ENCODE results near the gene SLC7A1. TPM values are rescaled to one million over a fixed set of nuclear protein-coding genes. Genes with fewer than 3 reads are reported as not detected.

Gene SLC7A1
- total RNA-seq, 3 donors from 2014 or later = 23.8 to 36.0 (median 28.0) TPM

DNA sequence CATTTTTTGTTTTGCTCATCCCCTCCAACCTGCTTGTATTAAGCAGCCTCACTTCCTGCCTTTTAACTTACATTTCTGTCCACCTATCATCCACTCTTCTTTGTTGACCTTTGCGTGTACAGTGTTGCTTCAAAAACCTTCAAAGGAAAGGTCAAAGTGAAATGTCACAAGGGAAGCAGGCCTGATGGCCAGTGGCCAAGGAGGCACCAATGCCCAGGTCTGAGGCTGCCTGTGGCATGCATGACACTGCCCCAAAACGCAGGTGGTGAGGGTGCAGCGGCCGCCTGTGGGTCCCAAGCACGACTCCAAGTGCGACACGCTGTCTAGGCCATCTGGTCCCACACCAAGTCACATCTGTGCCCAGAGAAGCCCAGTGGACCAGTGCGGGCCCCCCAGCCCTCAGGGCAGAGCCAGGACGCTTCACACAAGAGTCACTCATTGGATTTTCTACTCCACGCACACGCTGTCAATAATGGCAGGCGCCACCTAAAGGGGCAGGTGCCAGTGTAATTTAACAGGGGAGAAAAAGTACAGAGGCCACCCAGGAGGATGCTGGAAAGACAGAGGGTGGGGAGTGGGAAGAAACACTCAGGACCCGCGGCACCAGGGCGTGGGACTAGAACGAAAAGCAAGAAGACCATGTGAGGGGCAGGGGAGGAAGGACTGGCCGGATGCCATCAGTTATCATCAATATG is 23.5 kb downstream of the SLC7A1 start:
- H3K4me3 ChIP-seq = no peak overlapping the region
- ATAC-seq = no peak
- TF ChIP-seq, protein P1, sequence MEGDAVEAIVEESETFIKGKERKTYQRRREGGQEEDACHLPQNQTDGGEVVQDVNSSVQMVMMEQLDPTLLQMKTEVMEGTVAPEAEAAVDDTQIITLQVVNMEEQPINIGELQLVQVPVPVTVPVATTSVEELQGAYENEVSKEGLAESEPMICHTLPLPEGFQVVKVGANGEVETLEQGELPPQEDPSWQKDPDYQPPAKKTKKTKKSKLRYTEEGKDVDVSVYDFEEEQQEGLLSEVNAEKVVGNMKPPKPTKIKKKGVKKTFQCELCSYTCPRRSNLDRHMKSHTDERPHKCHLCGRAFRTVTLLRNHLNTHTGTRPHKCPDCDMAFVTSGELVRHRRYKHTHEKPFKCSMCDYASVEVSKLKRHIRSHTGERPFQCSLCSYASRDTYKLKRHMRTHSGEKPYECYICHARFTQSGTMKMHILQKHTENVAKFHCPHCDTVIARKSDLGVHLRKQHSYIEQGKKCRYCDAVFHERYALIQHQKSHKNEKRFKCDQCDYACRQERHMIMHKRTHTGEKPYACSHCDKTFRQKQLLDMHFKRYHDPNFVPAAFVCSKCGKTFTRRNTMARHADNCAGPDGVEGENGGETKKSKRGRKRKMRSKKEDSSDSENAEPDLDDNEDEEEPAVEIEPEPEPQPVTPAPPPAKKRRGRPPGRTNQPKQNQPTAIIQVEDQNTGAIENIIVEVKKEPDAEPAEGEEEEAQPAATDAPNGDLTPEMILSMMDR (IDR thresholded peaks at IDR 0.05) = no peak
- intact Hi-C loops (cut with DNase I, micrococcal nuclease) = no loop called here
- no peaks in the 10 kb centered on the region for H3K9me3 ChIP-seq
- peaks cover 15% of the 10 kb centered on the region for H3K4me1 ChIP-seq (ENCODE audit: low read depth)
- H3K36me3 ChIP-seq (ENCODE audit: low read depth) = no peaks in the 10 kb centered on the region
- no peak for DNase-seq

DNA sequence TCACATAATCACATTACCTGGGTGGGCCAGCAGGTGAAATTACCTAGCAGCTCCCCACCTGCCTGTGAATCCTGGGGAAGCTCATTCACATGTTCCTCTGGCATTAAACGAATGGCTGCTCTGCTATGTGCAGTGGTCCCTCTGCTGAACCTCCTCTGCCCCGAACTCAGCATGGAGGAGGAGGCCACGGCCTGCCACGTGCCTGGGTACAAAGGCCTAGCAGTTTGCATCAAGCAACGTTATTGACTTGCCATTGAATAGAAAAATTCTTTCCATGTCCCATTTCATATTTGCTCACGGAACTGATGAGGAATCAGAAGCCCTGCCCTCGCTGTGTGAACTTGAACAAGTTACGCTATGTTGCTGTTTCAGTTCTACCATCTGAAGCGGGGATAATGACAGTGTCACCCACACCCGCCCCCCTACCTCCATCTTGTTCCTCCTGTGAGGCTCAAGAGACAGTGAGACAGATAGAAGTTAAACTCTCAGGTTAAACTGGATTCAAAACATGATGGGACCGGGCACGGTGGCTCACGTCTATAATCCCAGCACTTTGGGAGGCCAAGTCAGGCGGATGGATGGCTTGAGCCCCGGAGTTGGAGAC is 25.3 kb downstream of the SLC7A1 start:
- Histone ChIP-seq H3K9me3 (no peaks in the 10 kb centered on the region), H3K4me1 (ENCODE audit: low read depth) (peaks cover 15% of the 10 kb centered on the region), H3K4me3 (no peak overlapping the region), H3K36me3 (ENCODE audit: low read depth) (no peaks in the 10 kb centered on the region)
- no peak for ATAC-seq
- no peak for DNase-seq
- TF ChIP-seq, protein P1 (IDR thresholded peaks at IDR 0.05) = no peak
- intact Hi-C loops (cut with DNase I, micrococcal nuclease) = no loop called here

DNA sequence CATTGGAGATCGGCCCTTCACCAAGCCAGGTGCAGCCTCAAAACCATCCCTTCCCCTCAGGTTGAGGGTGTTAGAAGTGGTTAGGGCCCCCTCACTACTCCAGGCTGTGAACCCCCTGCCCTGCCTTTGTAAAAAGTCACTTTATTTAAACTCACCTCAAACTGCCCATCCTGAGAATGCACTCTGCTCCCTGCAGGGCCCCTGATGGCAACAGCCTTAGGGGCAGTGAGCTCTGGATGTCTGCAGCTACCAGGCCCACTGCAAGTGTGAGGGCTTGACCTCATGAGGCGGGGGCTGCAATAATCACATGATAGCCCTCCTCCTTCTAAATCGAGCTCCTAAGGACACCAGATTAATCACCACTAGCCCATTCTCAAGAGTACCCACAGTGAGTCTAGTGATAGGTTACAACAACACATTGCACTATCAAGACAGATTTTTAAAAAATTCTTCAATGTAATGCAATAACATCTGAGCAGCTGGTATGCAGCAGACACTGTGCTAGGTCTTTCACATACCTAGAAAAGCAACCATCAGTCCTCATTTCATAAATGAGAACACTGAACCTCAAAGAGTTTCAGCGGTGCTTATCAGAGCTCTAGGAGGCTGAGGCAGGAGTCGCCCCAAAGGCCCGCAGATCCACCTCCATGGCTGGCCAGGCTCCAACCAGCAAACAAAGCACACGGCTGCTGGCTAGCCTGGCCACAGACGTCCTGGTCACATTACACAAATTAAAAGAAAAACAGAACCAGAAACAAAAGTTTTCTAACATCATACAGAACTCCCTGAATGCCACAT is 26.0 kb downstream of the SLC7A1 start:
- ATAC-seq (peak; percentile 28), DNase-seq (peak in 2 of 3 donors; percentile 59 to 66)
- no peak overlapping the region for H3K4me3 ChIP-seq
- H3K9me3 ChIP-seq = no peaks in the 10 kb centered on the region
- H3K36me3 ChIP-seq (ENCODE audit: low read depth) = no peaks in the 10 kb centered on the region
- intact Hi-C loops (cut with DNase I, micrococcal nuclease) = no loop called here
- TF ChIP-seq, protein P1 (IDR thresholded peaks at IDR 0.05) = no peak
- H3K4me1 ChIP-seq (ENCODE audit: low read depth) = peaks cover 15% of the 10 kb centered on the region

DNA sequence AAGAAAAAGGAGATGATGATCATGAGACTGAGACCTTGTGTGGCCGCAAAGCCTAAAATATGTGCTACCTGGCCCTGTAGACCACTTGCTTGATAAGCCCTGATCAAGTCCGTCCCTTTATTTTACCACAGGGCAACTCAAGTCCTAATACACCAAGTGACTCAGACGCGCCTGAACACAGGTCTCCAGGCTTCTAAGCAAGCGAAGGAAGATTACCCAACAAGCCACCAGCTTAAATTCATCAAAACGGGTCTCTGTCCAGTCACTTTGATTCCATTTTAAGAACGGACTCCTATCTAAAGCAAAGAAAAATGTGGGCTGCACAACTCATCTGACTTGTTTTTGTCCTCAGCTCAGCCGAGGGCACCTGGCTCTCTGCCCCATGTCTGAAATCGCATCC is 26.8 kb downstream of the SLC7A1 start:
- Histone ChIP-seq H3K36me3 (ENCODE audit: low read depth) (no peaks in the 10 kb centered on the region), H3K9me3 (no peaks in the 10 kb centered on the region), H3K4me1 (ENCODE audit: low read depth) (peaks cover 15% of the 10 kb centered on the region), H3K4me3 (no peak overlapping the region)
- intact Hi-C loops (cut with DNase I, micrococcal nuclease) = no loop called here
- TF ChIP-seq, protein P1 (IDR thresholded peaks at IDR 0.05) = no peak
- DNase-seq (no peak), ATAC-seq (no peak)

DNA sequence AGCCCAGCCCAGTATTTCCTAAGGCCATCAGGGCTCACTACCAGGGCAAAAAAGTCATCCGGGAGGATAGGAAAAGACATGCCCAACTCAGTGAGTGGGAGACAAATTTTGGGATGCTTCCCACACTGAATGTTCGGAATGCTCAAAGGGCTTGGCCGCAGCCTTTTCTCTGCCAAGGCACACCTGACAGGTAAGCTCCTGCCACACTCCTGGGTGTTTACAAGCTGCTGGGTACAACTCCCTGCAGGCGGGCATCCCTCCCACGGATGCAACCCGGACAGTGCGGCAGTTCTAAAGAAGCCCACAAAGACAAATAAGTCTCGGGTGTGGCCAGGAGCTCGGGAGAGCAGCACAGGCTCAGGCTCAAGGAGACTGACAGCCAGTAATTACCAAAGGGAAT is 28.1 kb downstream of the SLC7A1 start:
- no peak for DNase-seq
- Histone ChIP-seq H3K9me3 (no peaks in the 10 kb centered on the region), H3K4me3 (no peak overlapping the region), H3K4me1 (ENCODE audit: low read depth) (peaks cover 4% of the 10 kb centered on the region), H3K36me3 (ENCODE audit: low read depth) (no peaks in the 10 kb centered on the region)
- TF ChIP-seq, protein P1 (IDR thresholded peaks at IDR 0.05) = no peak
- peak; percentile 52 for ATAC-seq
- intact Hi-C loops (cut with DNase I, micrococcal nuclease) = no loop called here
